Activated naive CD4-positive, alpha-beta T cell treated with anti-CD3 and anti-CD28 coated beads, Interleukin-2, amount 50 U/mL, for 16 hours (primary cell): ENCODE data around the gene DPEP1.
"Not testable (repeated sequence)": the region's sequence is repeated elsewhere in the genome, so short reads cannot be mapped to it uniquely, and the experiment has no call there.

ENCODE experiments used
- DNase-seq: peaks from one replicate; pipeline ENCODE4 v3.0.0-alpha.2; 2020

Gene DPEP1

GRCh38 chr16:89621698-89622409 is 8.4 kb downstream of the DPEP1 start:
- DNase-seq = no peak

GRCh38 chr16:89623511-89624261 is 10.2 kb downstream of the DPEP1 start:
- DNase-seq = no peak

- DNase-seq = no peak
These were observed 11.6 kb downstream of the DPEP1 start for GRCh38 chr16:89624777-89625761.

- DNase-seq = no peak
These were observed 16.6 kb downstream of the DPEP1 start for GRCh38 chr16:89629827-89630610.

- DNase-seq = no peak
These were observed 19.7 kb downstream of the DPEP1 start for GRCh38 chr16:89633064-89633631.

GRCh38 chr16:89634463-89635385 is 21.3 kb downstream of the DPEP1 start:
- not testable (repeated sequence) for DNase-seq

GRCh38 chr16:89636663-89637062 is 23.2 kb downstream of the DPEP1 start:
- no peak for DNase-seq

- DNase-seq = no peak
These were observed 23.9 kb downstream of the DPEP1 start for GRCh38 chr16:89637379-89637778.

GRCh38 chr16:89638455-89638854 is 25.0 kb downstream of the DPEP1 start:
- DNase-seq = no peak

- no peak for DNase-seq
These were observed 25.9 kb downstream of the DPEP1 start for GRCh38 chr16:89639385-89639784.

- no peak for DNase-seq
These were observed 28.1 kb downstream of the DPEP1 start for GRCh38 chr16:89641458-89642119.

- DNase-seq = no peak
These were observed 29.1 kb downstream of the DPEP1 start for GRCh38 chr16:89642574-89642973.

GRCh38 chr16:89643769-89644300 is 30.4 kb downstream of the DPEP1 start:
- no peak for DNase-seq

GRCh38 chr16:89645122-89645521 is 31.7 kb downstream of the DPEP1 start:
- no peak for DNase-seq

- no peak for DNase-seq
These were observed 32.8 kb downstream of the DPEP1 start for GRCh38 chr16:89646270-89646669.

GRCh38 chr16:89646906-89647305 is 33.5 kb downstream of the DPEP1 start:
- no peak for DNase-seq

- no peak for DNase-seq
These were observed 38.1 kb downstream of the DPEP1 start for GRCh38 chr16:89651584-89651983.

- no peak for DNase-seq
These were observed 40.3 kb downstream of the DPEP1 start for GRCh38 chr16:89653656-89654295.

- no peak for DNase-seq
These were observed 41.7 kb downstream of the DPEP1 start for GRCh38 chr16:89655062-89655643.
